PC-9 (cell line): ENCODE measurements around the gene LMX1B. TPM values are rescaled to one million over a fixed set of nuclear protein-coding genes. Genes with fewer than 3 reads are reported as not detected.

Experiments used
- BruUV-seq: library from RNA; stranded (reverse); fragments of 400-500 nt; replicated peaks from 2 replicates; lab custom pipeline; 2021; lab: Mats Ljungman, UMichigan
- CTCF ChIA-PET: fragments of 300-600 bp; sonication (Branson Sonifier 250); formaldehyde crosslinking; loops from one replicate; lab custom pipeline; 2022; ENCODE audit warnings: antibody characterized with exemption; lab: Charles Lee
- POLR2A ChIA-PET: fragments of 300-600 bp; sonication (Branson Sonifier 250); formaldehyde crosslinking; loops from one replicate; lab custom pipeline; 2022; ENCODE audit warnings: antibody characterized with exemption; ENCODE audit not compliant: unreplicated experiment; lab: Charles Lee
- DNase-seq, 2 experiments: peaks; one replicate each; pipeline versions ENCODE4 v3.0.0 to v3.0.0-alpha.2; 2015 to 2022; ENCODE audit warnings: mixed read lengths in 1 of 2
- H2AFZ ChIP-seq: fragments of 200-600 bp; sonication (generic); 2 replicates; pipeline ENCODE4 v1.8.1; 2017; ENCODE audit warnings: antibody characterized with exemption
- H3F3A ChIP-seq: fragments of 200-600 bp; sonication (generic); 2 replicates; pipeline ENCODE4 v1.8.1; 2017; ENCODE audit warnings: antibody characterized with exemption, mild to moderate bottlenecking, low read depth; ENCODE audit not compliant: insufficient read depth
- H3K27ac ChIP-seq: fragments of 200-600 bp; sonication (generic); 2 replicates; pipeline ENCODE4 v1.6.1; 2016; ENCODE audit warnings: mixed run types
- H3K27me3 ChIP-seq: fragments of 200-600 bp; sonication (generic); 2 replicates; pipeline ENCODE4 v1.6.1; 2016; ENCODE audit warnings: low read depth, mixed run types; ENCODE audit not compliant: insufficient read depth
- H3K36me3 ChIP-seq: fragments of 200-600 bp; sonication (generic); 2 replicates; pipeline ENCODE4 v1.6.1; 2016; ENCODE audit warnings: low read depth, mixed run types
- H3K4me1 ChIP-seq: fragments of 200-600 bp; sonication (generic); replicated peaks from 2 replicates; pipeline ENCODE4 v1.6.1; 2016; ENCODE audit warnings: mixed run types; ENCODE audit not compliant: insufficient read depth
- H3K4me2 ChIP-seq: fragments of 200-600 bp; sonication (generic); 2 replicates; pipeline ENCODE4 v1.6.1; 2017; ENCODE audit warnings: mixed run types
- H3K4me3 ChIP-seq: fragments of 200-600 bp; sonication (generic); 2 replicates; pipeline ENCODE4 v1.6.1; 2016; ENCODE audit warnings: mixed run types
- H3K79me2 ChIP-seq: fragments of 200-600 bp; sonication (generic); 2 replicates; pipeline ENCODE4 v1.6.1; 2017; ENCODE audit warnings: low read depth, mixed run types
- H3K9me2 ChIP-seq: fragments of 200-600 bp; sonication (generic); 2 replicates; pipeline ENCODE4 v1.8.1; 2017; ENCODE audit warnings: mild to moderate bottlenecking; ENCODE audit not compliant: insufficient read depth
- H3K9me3 ChIP-seq: fragments of 200-600 bp; sonication (generic); 2 replicates; pipeline ENCODE4 v1.8.1; 2016; ENCODE audit warnings: low read depth; ENCODE audit not compliant: insufficient read depth
- H4K20me1 ChIP-seq: fragments of 200-600 bp; sonication (generic); 2 replicates; pipeline ENCODE4 v1.8.1; 2017; ENCODE audit not compliant: insufficient read depth
- CTCF ChIP-seq: fragments of 200-600 bp; sonication (generic); conservative IDR thresholded peaks from 2 replicates; pipeline ENCODE4 v1.6.1; 2017; ENCODE audit warnings: mixed run types, antibody characterized with exemption, mild to moderate bottlenecking, moderate library complexity
- EZH2 ChIP-seq: fragments of 200-600 bp; sonication (generic); IDR thresholded peaks from 2 replicates; pipeline ENCODE4 v1.8.0; 2017; ENCODE audit warnings: antibody characterized with exemption, low read depth
- intact Hi-C: fragments of 100-400 bp; cut with micrococcal nuclease; formaldehyde crosslinking; loops from one replicate; pipeline ENCODE4 v1.10.0; 2022; ENCODE audit not compliant: unreplicated experiment
- total RNA-seq: library from RNA; stranded (reverse); gene quantifications from 2 replicates; pipeline ENCODE4 v1.2.3, GENCODE V29; 2021

LMX1B gene
- total RNA-seq, 1 experiment from 2014 or later, result not detected

- Histone ChIP-seq H3K9me3 (no peaks in the 10 kb centered on the region), H3K4me3 (no peak overlapping the region), H3F3A (no peaks in the 10 kb centered on the region), H3K9me2 (no peaks in the 10 kb centered on the region), H3K4me2 (no peak overlapping the region), H3K36me3 (no peaks in the 10 kb centered on the region), H3K79me2 (no peaks in the 10 kb centered on the region), H3K27me3 (peaks cover 39% of the 10 kb centered on the region), H4K20me1 (no peaks in the 10 kb centered on the region), H3K27ac (no peak overlapping the region), H3K4me1 (no peaks in the 10 kb centered on the region), H2AFZ (no peak overlapping the region)
- no TSS peak for BruUV-seq
- no peak for DNase-seq
- TF ChIP-seq EZH2 (no peak), CTCF (no peak)
- intact Hi-C loops, result no loop called here
- ChIA-PET CTCF (no interaction called here), POLR2A (no interaction called here)
Measured at GRCh38 chr9:126614088-126614454, 343 bp downstream of the LMX1B start.

GRCh38 chr9:126614455-126615244 is 922 bp downstream of the LMX1B start:
- H2AFZ ChIP-seq, result no peak overlapping the region
- H3F3A ChIP-seq, result no peaks in the 10 kb centered on the region
- no peak overlapping the region for H3K4me3 ChIP-seq
- no TSS peak for BruUV-seq
- no peaks in the 10 kb centered on the region for H3K9me2 ChIP-seq
- H3K9me3 ChIP-seq, result no peaks in the 10 kb centered on the region
- TF ChIP-seq EZH2, result no peak
- TF ChIP-seq CTCF, result no peak
- H3K27ac ChIP-seq, result no peak overlapping the region
- POLR2A ChIA-PET, result no interaction called here
- H3K79me2 ChIP-seq, result no peaks in the 10 kb centered on the region
- H3K4me1 ChIP-seq, result no peaks in the 10 kb centered on the region
- no peaks in the 10 kb centered on the region for H4K20me1 ChIP-seq
- H3K4me2 ChIP-seq, result no peak overlapping the region
- H3K27me3 ChIP-seq, result peaks cover 39% of the 10 kb centered on the region
- intact Hi-C loops, result no loop called here
- H3K36me3 ChIP-seq, result no peaks in the 10 kb centered on the region
- no peak for DNase-seq
- CTCF ChIA-PET, result no interaction called here

GRCh38 chr9:126615245-126615790 is 1.6 kb downstream of the LMX1B start:
- H3K9me2 ChIP-seq, result no peaks in the 10 kb centered on the region
- H3K36me3 ChIP-seq, result no peaks in the 10 kb centered on the region
- no peak overlapping the region for H3K27ac ChIP-seq
- H3K4me3 ChIP-seq, result no peak overlapping the region
- peaks cover 40% of the 10 kb centered on the region for H3K27me3 ChIP-seq
- TF ChIP-seq CTCF (no peak), EZH2 (no peak)
- intact Hi-C loops, result no loop called here
- no peaks in the 10 kb centered on the region for H3K79me2 ChIP-seq
- no peaks in the 10 kb centered on the region for H3K4me1 ChIP-seq
- ChIA-PET CTCF (no interaction called here), POLR2A (no interaction called here)
- no peak for DNase-seq
- H3K4me2 ChIP-seq, result no peak overlapping the region
- no peaks in the 10 kb centered on the region for H3F3A ChIP-seq
- H4K20me1 ChIP-seq, result no peaks in the 10 kb centered on the region
- BruUV-seq, result no TSS peak
- H3K9me3 ChIP-seq, result no peaks in the 10 kb centered on the region
- H2AFZ ChIP-seq, result no peak overlapping the region
